GM23248 (cell line): Measurements from ENCODE around the gene EFCAB6.

Experiments used
- EZH2 ChIP-seq: fragments of 200-600 bp; sonication (generic); IDR thresholded peaks from 2 replicates; pipeline ENCODE4 v1.6.1; 2018; ENCODE audit warnings: antibody characterized with exemption, mild to moderate bottlenecking; ENCODE audit not compliant: insufficient read depth, poor library complexity, severe bottlenecking
- EZH2phosphoT487 ChIP-seq: fragments of 200-600 bp; sonication (generic); IDR thresholded peaks from 2 replicates; pipeline ENCODE4 v1.6.1; 2018; ENCODE audit warnings: antibody characterized with exemption, moderate library complexity, mild to moderate bottlenecking, low read depth; ENCODE audit not compliant: insufficient read depth

- TF ChIP-seq EZH2 (no peak), EZH2phosphoT487 (no peak)
These were observed 130.3 kb downstream of the EFCAB6 start for GRCh38 chr22:43681731-43682360.
